ENCODE data around the gene LSM7.

LSM7 gene

DNA sequence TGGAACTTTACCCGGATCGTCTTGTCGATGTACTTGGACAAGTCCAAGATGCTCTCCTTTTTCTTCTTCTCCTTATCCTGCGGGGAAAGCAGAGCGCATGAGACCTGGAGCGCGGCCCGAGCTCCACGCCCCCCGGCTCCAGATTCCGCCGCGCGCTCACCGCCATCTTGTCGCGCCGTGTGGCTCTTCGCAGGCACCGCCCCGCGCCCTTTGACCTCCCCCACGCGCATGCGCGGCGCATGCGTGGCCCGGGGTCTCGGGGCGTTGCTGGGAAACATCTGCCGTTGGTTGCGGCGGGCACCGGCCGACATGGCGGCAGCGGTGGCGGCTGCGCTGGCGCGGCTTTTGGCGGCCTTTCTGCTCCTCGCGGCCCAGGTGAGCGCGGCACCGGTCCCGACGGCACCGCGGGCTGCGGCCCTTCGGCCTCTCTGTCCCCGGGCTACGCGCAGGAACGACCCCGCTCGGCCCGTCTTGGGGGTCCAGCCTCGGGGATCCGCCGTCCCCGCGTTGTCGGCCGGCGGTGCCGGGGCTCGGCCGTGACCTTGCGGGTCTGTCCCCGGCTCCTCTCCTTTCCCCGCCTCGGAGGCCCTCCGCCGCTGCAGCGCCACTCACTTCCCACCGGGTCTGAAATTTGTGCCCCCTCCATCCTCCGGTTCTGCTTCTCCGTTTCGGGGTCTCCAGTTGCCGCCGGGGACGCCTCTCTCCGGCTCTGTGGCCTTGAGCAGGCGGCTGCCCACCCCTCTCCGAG lies at the start of gene LSM7, which contains the start of gene SPPL2B:
TSS of gene LSM7 (minus strand) at position 186 of the 748 bp plus-strand sequence. CDS start at position 166, 20 bp downstream.
TSS of gene SPPL2B (plus strand) at position 284 of the 748 bp plus-strand sequence. CDS start at position 310, 26 bp downstream.
- DNase-seq = no peak

DNA sequence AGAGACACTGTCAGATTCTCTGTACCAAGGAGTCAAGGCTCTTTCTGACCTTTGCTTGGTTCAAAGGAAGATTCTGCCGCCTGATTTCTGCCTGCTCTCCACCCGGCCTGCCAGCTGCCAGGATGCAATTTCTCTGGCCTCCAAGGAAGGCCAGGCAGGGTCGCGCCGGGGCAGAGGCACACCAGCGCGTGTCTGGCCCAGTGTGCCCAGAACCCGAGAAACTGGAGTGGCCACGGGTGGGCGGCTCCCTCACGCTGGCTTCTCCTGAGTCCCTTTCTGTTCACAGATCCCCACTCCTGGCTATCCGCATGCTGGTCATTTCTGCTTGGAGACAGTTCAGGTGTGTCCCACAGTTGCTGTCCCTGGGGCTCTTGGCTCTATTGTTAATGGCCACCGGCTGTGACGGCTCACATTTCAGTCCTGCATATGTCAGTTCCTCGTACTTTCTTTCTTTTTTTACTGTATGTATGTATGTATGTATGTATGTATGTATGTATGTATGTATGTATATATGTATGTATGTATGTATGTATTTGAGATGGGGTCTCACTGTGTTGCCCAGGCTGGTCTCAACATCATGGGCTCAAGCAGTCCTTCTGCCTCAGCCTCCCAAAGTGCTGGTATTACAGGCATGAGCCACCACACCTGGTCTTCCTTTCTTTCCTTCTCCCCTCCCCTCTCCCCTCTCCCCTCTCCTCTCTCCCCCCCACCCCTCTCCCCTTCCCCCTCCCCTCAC lies 48.6 kb upstream of the LSM7 start:
- no peak for DNase-seq

DNA sequence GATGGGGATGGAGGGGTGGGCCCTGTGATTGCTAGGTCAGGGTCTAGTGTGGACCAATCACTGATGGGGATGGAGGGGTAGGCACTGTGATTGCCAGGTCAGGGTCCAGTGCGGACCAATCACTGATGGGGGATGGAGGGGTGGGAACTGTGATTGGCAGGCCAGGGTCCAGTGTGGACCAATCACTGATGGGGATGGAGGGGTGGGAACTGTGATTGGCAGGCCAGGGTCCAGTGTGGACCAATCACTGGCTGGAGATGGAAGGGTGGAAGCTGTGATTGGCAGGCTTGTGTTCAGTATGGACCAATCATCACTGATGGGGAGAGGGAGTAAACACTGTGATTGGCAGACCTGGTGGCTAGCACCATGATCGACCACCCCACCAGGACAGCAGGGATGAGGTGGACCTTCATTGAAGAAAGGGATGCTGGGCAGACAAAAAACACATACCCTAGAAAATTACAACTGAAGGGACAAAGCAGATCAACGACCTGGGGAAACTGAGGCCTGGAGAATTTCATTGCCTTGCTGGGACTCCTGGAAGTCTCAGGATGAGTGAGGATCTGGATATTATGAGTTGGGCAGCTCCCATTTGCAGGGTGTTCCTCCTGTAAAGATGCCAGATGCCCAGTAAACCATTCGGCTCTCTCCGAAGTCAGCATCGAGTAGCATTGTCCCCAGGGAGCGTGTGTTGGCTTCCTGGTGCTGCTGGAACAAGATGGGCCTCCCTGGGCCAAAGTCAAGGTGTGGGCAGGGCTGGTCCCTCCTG lies 47.2 kb upstream of the LSM7 start:
- no peak for DNase-seq

DNA sequence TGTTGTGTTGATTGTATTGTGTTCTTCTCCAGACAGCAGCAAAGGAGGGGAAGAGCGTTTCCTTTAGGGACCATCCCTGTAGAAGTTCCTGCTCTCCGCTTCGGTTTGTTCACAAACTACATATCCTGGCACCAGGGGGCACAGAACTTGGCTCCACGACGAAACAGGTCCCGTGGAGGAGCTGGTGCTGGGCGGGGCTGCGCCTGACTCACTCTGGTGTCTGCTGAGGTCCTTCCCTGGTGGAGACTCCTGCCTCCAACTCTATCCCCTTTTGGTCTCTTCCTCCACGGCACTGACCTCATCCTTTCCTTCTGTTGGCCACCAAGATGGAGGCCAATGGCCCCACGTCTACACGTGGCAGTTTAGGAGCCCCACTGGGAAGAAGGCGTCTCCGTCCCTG lies 46.4 kb upstream of the LSM7 start:
- no peak for DNase-seq

DNA sequence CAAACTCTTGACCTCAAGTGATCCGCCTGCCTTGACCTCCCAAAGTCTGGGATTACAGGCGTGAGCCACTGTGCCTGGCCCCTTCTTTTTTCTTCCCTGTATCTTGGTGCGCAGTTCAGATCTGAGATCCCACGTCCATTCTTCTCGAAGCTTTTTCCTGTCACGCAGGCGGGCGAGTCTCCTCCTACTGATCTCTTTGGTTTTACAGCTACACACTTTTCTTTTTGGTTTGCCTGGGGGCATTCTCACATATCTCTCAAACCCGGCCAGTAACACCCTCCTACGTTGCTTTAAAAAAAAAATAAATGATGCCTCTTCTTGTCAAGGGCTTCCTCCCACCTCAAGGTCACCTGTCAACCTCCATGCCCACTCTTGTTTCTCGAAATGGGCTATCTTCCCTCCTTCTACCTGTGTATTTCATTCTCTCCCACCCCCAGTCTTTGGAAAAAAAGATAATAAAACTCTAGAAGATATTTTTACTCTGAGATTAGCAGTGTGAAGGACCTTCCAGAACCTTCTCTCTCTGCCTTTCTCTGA lies 43.8 kb upstream of the LSM7 start:
- DNase-seq = no peak

DNA sequence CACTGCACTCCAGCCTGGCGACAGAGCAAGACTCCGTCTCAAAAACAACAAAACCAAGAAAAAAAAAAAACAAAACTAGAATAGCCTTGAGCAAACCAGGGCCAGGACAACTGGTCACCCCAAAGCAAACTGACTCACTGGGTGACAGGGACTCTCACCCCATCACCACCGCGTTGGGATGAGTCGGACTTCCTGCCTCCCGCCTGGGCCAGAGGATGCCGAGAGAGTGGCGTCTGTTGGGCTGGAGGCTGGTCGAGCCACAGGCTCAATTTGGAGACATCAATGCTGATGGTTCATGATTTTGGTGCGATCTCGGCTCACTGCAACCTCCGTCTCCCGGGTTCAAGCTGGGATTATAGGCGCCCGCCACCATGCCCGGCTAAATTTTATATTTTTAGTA lies 43.3 kb upstream of the LSM7 start:
- no peak for DNase-seq

DNA sequence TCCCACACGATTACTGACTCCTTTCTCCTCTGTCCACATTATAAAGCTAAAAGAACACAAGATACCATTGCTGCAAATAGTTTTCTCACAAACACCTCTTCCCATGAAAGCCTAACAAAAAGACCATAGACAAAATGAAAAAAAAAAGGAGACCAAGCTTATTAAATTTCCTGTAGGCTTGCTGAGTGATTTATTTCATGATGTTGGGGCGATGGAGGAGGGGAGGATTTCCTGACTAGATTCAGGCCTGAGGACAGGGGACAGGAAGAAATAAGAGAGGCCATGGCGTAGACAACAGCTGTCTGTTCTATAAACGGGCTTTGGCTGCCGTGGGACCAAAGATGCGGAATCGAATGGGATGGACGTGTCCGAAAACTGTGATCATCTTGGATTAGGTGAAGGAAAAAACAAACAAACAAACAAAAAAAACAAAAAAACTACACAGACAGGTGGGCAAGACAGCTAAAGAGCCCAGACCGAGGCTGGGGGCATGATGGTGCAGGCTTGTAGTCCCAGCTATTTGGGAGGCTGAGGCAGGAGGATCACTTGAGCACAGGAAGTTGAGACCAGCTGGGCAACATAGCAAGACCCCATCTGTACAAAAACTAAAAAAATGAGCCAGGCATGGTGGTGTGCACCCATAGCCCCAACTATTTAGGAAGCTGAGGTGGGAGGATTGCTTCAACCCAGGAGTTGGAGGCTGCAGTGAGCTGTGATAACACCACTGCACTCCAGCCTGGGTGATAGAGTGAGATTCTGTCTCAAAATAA lies 37.0 kb upstream of the LSM7 start:
- no peak for DNase-seq

DNA sequence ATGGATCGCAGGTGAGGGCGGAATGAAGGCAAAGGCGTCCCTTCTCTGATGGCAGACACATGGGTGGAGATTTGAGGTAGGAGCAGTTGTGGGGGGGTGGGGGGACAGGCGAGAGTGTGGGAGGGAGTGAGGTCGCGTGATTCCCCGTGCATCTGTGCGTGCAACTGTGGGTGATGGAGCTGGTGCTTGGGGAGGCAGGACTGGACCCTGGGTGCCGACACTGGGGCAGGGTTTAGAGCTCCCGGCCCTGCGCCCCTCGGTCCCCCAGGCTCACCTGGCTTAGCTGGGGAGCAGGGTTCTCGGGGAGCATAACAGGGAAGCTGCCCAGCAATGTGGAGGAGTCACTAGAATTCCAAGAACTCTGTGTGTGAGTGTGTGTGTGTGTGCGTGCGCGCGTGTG lies 35.0 kb upstream of the LSM7 start:
- DNase-seq = no peak

DNA sequence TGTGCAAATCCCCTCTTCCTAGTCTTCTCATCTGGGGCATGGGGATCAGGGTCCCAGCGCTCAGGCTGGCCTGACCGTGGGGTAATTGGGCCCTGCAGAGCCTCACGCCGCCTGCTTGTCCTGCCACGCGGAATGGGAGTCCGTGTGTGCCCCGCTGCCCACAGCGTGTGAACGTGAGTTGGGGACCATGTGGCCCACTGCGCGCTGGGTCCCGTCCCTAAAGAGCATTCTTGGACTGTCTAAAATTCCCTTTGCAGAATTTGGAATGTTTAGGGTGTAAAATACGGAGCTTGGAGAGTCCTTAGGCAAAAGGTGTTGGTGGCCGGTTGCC lies 34.5 kb upstream of the LSM7 start:
- no peak for DNase-seq

DNA sequence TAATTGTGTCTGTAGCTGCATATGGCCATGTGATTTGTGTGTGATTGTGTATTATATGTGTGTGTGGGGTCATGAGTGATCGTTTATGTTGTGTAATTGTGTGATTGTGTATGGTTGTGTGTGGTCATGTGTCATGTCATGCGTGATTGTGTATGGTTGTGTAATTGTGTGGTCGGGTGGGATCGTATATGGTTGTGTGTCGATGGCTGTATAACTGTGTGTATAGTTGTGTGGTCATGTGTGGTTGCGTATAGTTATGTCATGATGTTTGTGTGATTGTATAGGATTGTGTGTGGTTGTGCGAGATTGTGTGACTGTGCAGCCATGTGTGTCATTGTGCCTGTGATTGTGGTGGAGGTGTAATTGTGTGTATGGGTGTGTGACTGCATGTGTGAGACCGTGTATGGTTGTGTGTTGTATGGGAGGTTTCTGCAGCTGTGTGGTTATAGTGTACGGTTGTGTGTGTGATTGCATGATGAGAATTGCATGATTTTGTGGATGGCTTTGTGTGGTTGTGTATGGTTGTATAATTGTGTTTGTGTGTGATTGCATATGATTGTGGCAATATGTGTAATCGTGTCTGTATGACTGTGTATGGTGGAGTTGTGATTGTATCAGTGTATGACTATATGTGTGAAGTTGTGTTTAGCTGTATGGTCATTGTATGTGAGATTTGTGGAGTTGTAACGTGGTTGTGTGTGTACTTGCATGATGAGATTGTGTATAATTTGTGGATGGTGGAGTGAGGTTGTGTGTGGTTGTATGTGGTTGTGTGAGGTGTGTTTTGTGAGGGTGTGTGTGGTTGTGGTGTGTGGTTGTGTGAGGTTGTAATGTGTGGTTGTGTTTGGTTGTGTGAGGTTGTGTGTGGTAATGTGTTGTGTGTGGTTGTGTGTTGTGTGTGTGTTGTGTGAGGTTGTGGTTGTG lies 33.9 kb upstream of the LSM7 start:
- DNase-seq = no peak

DNA sequence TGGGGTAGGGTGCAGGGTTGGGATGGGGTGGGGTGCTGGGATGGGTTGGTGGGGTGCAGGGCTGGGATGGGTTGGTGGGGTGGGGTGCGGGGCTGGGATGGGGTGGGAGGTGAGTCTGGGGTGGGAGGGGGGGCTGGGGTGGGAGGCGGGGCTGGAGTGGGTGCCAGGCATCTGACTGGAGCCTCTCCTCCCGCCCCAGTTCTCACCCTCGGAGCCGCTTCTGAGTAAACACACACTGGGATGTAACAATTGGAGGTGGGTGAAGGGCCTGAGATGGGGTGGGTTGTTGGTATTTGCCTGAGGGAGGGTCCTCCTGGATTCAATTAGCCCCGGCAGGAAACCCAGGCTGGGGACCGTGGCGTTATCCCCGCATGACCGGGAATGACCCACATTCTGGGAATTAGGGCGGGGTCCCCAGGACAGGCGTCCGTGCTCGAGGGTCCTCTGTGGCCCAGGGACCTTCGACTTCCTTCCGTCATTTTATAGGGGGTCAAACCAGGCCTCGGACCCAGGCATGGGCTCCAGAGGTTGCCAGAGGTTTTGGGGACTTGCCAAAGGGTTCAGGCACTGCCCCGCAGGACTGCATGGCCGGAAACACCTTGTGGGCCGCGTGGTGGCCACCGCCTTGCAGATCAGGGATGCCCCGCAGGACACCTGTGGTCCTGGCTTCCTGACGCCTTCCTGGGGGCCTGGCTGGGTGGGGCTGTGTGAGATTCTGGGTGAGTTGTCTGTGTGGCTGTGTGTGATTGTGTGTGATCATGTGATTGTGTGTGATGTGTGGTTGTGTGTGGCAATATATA lies 33.1 kb upstream of the LSM7 start:
- no peak for DNase-seq

DNA sequence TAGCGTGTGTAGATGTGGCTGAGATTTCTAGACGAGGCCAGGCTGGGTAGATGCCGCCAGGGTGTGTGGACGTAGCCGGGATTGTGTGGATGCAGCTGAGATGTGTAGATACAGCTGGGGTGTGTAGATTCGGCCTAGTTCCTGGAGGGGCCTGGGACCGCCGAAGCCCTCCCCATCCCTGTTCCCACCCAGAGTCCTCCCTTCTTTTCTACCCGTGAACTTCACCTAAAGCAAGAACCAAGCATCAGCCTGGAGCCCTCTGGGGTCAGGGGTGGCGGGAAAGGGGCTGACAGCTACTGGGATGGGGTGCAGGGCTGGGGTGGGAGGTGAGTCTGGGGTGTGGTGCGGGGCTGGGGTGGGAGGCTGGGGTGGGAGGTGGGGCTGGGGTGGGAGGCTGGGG lies 32.4 kb upstream of the LSM7 start:
- no peak for DNase-seq

DNA sequence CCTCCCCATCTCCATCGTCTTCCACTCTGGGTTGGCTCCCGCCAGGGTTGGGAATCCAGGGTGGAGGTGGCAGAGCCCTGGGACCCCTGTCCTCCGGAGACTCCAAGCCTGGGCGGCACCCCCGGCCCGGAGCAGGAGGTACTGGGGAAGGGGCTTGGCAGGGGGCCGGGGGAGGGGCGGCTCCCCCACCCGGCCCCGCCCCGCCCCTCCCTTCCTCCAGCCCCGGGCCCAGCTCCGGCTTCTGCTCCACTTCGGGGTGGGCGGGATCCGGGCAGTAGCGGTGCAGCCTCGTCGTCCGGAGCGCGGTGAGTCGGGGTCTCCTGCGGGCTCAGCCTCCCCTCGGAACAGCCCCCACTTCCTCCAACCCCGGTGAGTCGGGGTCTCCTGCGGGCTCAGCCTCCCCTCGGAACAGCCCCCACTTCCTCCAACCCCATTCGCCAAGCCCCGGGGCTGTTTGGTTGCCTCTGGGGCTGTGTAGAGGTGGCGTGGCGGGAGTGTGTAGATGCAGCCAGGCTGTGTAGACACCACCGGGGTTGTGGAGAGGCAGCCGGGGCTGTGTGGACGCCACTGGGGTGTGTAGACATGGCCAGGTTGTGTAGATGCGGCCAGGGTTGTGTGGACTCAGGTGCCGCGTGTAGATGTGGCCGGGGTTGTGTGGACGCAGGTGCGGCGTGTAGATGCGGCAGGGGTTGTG lies 31.8 kb upstream of the LSM7 start, which contains the start of gene TMPRSS9:
TSS of gene TMPRSS9 (plus strand) at position 274 of the 694 bp plus-strand sequence. CDS start 29,521 bp downstream, outside the sequence.
- no peak for DNase-seq

DNA sequence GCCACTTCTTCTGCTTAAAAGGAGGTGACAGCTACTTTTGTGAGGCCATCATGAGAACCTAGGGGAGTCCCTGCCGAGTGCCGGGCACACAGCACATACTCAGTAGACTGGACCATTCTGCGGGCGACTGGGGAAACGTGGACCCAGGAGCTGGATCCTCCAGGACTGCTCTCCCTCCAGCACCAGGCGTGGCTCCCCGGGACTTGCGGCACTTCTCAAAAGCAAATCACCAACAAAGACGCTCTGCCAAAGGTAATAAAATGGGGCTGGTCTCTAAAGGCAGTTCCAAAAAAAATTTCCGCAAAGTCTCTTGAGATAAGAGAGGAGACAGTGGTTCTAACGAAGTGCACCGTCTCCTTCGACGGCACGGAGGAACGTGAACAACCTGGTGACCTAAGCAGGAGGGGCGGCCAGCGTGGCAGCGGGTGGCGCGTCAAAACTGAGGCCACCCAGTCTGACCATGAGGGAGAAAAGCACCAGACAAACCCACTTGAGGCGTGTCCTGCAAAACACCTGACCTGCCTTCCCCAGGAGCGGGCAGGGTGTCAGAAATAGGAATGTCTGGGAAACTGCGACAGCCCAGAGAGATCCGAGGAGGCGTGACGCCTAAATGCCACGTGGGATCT lies 30.3 kb upstream of the LSM7 start:
- no peak for DNase-seq

DNA sequence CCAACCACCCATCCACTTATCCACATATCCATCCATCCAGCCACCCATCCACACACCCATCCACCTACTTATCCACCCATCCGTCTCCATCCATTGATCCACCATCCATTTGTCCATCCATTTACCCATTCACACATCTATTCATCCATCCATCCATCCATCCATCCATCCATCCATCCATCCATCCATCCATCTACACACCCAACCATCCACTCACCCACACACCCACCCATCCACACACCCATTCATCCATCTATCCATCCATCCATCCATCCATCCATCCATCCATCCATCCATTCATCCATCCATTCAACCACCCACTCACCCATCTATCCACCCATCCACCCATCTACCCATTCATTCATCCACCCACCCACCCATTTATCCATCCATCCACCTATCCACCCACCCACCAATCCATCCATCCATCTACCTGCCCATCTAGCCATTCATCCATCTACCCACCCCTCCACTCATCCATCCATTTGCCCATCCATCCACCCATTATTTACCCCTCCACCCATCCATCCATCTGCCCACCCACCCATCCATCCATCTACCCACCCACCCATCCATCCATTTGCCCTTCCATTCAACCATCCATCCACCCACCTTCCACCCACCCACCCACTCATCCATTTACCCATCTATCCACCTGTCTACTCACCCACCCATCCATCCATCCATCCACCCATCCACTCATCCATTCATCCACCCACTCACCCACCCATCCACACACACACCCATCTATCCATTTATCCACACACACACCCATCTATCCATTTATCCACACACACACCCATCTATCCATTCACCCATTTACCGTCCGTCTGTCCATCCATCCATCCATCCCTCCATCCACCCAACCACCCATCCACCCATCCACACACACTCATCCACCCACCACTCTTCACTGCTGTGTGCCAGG lies 29.2 kb upstream of the LSM7 start:
- DNase-seq = no peak

DNA sequence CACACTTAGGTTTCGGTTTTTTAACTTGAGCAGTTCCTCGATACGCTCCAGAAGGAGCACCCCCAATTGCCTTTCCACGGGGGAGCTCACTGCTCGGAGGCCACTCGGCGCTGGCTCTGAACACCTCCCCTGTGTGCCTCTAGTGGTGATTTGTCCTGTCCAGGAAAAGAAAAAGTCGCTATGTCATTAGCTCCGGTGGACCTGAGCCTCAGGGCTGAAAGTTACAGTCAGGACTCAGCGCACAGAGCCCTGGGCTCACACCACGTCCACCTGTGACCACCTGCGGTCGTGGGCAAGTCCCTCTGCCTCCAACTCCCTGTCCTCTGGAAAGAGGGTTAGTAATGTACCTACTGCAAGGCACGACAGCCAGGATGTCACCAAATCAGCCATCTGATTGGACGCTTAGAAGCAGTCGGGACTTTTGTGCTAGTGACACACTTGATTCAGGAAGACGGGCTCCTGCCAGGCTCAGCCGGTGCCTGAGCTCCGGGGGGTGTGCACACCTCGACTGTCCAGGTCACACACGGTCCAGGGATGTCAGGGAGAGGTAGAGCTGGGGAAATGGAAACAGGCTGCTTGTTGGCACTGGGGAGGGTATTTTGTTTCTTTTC lies 27.8 kb upstream of the LSM7 start:
- no peak for DNase-seq

DNA sequence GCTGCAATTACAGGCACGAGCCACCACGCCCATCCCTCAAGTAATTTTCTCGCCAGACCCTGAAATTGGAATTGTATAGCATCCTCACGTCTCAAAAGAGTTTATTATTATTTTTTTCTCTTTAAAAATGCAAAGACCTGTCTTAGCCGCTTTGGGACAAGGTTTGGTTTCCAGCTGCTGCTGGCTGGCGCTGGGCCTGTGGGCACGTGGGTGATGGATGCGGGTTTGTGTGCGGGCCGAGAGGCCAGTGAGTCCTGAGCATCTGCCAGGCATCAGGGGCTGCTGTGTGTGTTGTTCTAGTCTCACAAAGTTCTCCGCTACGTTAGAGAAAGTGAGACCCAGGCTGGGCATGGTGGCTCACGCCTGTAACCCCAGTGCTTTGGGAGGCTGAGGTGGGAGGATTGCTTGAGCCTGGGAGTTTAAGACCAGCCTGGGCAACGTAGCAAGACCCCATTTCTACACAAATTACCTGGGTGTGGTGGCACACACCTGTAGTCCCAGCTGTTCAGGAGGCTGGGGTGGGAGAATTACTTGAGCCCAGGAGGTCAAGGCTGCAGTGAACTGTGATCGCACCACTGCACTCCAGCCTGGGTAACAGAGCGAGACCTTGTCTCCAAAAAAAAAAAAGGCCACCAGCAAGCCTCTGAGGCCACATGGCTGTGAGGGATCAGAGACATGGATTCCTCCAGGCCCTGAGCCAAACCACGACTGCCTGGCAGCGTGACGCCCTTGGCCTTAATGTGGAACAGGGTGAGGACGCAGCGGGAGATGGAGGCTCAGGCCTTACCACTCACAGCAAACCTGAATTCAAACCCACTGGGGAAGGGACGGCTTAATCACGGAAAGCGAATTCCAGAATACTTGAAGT lies 27.0 kb upstream of the LSM7 start:
- DNase-seq = no peak

All from NCI-H510A (cell line).